Cardiac muscle cell (in vitro differentiated cells and primary cell): Measurements from ENCODE around the gene USP9X. TPM values are rescaled to one million over a fixed set of nuclear protein-coding genes. Genes with fewer than 3 reads are reported as not detected.

Experiments
- DNase-seq, 2 donors: peaks; one replicate each; pipeline versions ENCODE4 v3.0.0 to v3.0.0-alpha.2; 2010 to 2017; ENCODE audit warnings: low read depth in 1 of 2, low spot score in 1 of 2
- H3K27ac ChIP-seq: fragments of 200-600 bp; sonication (generic); 2 replicates; pipeline ENCODE4 v1.5.1; 2016
- H3K27me3 ChIP-seq: fragments of 200-600 bp; sonication (generic); 2 replicates; pipeline ENCODE4 v1.6.0; 2016; ENCODE audit warnings: control low read depth
- H3K36me3 ChIP-seq: fragments of 200-600 bp; sonication (generic); 2 replicates; pipeline ENCODE4 v1.5.1; 2016; ENCODE audit warnings: control low read depth
- H3K4me1 ChIP-seq: fragments of 200-600 bp; sonication (generic); 2 replicates; pipeline ENCODE4 v1.8.1; 2017; ENCODE audit warnings: low read depth, mild to moderate bottlenecking, mixed run types
- H3K4me3 ChIP-seq: fragments of 200-600 bp; sonication (generic); 2 replicates; pipeline ENCODE4 v1.5.1; 2016; ENCODE audit warnings: mild to moderate bottlenecking
- H3K9me3 ChIP-seq: fragments of 200-600 bp; sonication (generic); 2 replicates; pipeline ENCODE4 v1.5.1; 2017; ENCODE audit warnings: low read depth, mild to moderate bottlenecking, control low read depth
- polyA plus RNA-seq: library from polyadenylated mRNA; unstranded; fragments of >200 nt; fragmentation: Nextera tagmentation; extraction: Ambion mirVana; gene quantifications from 2 replicates; pipeline ENCODE4 v1.2.1, GENCODE V29; 2016
- total RNA-seq: library from RNA; depleted of rRNA; stranded (reverse); fragments of >200 nt; gene quantifications from 2 replicates; pipeline ENCODE4 v1.2.3, GENCODE V29; 2016
- TF ChIP-seq, protein P1 (sequence below): IDR thresholded peaks from 2 replicates; pipeline ENCODE4 v1.5.1; 2012; ENCODE audit warnings: low read depth, mild to moderate bottlenecking, low read length

The USP9X gene, protein sequence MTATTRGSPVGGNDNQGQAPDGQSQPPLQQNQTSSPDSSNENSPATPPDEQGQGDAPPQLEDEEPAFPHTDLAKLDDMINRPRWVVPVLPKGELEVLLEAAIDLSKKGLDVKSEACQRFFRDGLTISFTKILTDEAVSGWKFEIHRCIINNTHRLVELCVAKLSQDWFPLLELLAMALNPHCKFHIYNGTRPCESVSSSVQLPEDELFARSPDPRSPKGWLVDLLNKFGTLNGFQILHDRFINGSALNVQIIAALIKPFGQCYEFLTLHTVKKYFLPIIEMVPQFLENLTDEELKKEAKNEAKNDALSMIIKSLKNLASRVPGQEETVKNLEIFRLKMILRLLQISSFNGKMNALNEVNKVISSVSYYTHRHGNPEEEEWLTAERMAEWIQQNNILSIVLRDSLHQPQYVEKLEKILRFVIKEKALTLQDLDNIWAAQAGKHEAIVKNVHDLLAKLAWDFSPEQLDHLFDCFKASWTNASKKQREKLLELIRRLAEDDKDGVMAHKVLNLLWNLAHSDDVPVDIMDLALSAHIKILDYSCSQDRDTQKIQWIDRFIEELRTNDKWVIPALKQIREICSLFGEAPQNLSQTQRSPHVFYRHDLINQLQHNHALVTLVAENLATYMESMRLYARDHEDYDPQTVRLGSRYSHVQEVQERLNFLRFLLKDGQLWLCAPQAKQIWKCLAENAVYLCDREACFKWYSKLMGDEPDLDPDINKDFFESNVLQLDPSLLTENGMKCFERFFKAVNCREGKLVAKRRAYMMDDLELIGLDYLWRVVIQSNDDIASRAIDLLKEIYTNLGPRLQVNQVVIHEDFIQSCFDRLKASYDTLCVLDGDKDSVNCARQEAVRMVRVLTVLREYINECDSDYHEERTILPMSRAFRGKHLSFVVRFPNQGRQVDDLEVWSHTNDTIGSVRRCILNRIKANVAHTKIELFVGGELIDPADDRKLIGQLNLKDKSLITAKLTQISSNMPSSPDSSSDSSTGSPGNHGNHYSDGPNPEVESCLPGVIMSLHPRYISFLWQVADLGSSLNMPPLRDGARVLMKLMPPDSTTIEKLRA (N-terminal part only)
- total RNA-seq (72.4 and 95.6 TPM in 2 replicates), polyA plus RNA-seq (43.1 and 62.4 TPM in 2 replicates)

DNA sequence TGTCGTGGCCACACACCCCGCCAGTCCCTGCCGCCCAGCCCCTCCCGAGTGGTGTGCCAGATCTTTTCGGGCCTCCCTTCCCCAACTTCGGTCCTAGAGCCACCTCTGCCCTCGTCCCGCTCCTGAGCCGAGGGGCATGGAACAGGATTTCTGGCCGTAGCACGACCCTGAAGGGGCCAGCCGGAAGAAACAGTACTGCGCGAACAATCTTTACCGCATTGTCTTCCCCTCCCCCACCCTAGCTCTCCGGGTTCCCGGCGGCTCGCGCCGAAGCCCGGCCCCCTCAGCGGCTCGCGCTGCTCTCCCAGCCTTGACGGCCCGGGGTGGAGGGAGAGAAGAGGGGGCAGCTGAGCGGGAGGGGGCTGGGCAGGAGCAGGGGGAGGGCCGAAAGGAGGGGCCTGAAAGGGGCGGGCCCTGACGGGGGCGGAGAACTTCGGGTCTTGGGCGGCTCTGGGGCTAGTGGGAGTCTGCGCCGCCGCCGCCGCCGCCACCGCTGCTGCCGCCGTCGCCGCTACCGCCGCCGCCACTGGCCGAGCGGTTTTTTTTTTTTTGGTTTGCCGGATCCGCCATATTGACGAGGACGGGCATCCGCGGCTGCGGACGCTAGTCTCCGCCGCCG lies at the start of gene USP9X:
USP9X (plus strand) TSS at position 553 of the 619 bp plus-strand sequence. CDS start 38,184 bp downstream, outside the sequence.
- TF ChIP-seq, protein P1, sequence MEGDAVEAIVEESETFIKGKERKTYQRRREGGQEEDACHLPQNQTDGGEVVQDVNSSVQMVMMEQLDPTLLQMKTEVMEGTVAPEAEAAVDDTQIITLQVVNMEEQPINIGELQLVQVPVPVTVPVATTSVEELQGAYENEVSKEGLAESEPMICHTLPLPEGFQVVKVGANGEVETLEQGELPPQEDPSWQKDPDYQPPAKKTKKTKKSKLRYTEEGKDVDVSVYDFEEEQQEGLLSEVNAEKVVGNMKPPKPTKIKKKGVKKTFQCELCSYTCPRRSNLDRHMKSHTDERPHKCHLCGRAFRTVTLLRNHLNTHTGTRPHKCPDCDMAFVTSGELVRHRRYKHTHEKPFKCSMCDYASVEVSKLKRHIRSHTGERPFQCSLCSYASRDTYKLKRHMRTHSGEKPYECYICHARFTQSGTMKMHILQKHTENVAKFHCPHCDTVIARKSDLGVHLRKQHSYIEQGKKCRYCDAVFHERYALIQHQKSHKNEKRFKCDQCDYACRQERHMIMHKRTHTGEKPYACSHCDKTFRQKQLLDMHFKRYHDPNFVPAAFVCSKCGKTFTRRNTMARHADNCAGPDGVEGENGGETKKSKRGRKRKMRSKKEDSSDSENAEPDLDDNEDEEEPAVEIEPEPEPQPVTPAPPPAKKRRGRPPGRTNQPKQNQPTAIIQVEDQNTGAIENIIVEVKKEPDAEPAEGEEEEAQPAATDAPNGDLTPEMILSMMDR, result no peak

DNA sequence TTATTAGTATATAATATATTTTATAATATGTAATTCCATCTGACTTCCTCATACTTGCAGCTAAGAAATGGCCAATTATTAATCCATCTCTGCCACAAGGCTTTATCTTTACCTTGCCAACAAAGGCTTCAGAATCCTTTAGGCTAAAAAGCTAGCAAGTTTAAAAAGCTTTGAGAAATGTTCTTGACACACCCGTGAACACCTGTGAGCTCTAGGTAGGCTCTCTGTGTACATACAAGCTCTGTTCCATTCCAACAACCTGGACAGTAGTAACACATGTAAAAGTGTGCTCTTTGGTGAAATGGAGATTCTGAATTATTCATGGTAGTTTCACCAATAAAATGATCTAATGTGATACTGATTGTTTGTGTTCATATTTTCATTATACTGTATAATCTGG lies 49.7 kb upstream of the USP9X start:
- Histone ChIP-seq H3K4me1 (no peaks in the 10 kb centered on the region), H3K27ac (no peak overlapping the region), H3K27me3 (no peaks in the 10 kb centered on the region), H3K4me3 (no peak overlapping the region), H3K9me3 (no peaks in the 10 kb centered on the region), H3K36me3 (no peaks in the 10 kb centered on the region)
- DNase-seq, result no peak
- TF ChIP-seq, protein P1, result no peak

More for the DNA sequence above, at the start of gene USP9X:
- H3K4me1 ChIP-seq, result peaks cover 21% of the 10 kb centered on the region
- H3K9me3 ChIP-seq, result no peaks in the 10 kb centered on the region
- no peaks in the 10 kb centered on the region for H3K27me3 ChIP-seq
- H3K27ac ChIP-seq, result peak within 1 kb of the TSS; percentile 100
- peak; percentile 91 to 94 for DNase-seq
- no peaks in the 10 kb centered on the region for H3K36me3 ChIP-seq
- H3K4me3 ChIP-seq, result peak within 1 kb of the TSS; percentile 87

DNA sequence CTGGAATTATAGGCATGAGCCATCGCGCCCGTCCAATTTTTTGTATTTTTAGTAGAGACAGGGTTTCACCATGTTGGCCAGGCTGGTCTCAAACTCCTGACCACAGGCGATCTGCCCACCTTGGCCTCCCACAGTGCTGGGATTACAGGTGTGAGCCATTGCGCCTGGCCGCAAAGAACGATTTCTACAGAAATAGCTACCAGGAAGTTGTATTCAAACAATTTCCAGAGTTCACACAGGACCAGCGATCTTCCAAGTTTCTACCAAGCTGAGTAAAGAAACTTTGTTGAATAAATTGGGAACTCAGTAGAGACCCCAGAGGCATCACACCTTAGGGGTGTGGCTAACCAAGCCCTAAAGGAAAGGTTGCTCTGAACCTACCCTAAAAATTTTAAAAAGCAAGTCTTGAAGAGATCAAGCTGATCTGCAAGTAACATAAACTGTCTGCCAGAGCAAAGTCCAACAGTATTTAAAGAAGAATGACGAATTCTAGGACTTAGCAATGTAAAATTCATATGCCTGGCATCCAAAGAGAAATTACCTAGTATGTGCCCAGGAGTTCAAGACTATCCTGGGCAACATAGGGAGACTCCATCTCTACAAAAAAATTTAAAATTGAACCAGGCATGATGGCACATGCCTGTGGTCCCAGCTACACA lies 48.4 kb upstream of the USP9X start:
- TF ChIP-seq, protein P1, result no peak
- Histone ChIP-seq H3K4me3 (no peak overlapping the region), H3K27ac (no peak overlapping the region), H3K27me3 (no peaks in the 10 kb centered on the region), H3K9me3 (no peaks in the 10 kb centered on the region), H3K36me3 (no peaks in the 10 kb centered on the region), H3K4me1 (no peaks in the 10 kb centered on the region)
- DNase-seq, result no peak

DNA sequence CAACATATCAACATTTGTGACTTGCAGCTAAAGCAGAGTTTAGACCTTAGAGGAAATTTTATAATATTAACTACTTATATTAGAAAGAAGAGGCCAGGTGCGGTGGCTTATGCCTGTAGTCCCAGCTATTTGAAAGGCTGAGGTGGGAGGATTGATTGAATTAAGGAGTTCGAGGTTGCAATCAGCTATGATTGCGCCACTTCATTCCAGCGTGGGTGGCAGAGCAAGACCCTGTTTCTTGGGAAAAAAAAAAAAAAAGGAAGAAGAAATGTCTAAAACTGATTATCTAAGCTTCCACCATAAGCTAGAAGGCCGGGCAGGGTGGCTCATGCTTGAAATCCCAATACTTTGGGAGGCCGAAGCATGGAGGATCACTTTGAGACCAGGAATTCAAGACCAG lies 42.0 kb upstream of the USP9X start:
- H3K36me3 ChIP-seq, result no peaks in the 10 kb centered on the region
- no peak for DNase-seq
- H3K27ac ChIP-seq, result no peak overlapping the region
- TF ChIP-seq, protein P1, result no peak
- no peak overlapping the region for H3K4me3 ChIP-seq
- H3K9me3 ChIP-seq, result no peaks in the 10 kb centered on the region
- H3K4me1 ChIP-seq, result no peaks in the 10 kb centered on the region
- H3K27me3 ChIP-seq, result no peaks in the 10 kb centered on the region
